DND-41 (cell line): ENCODE data around the gene GTF2F2.

Experiments
- ATAC-seq: fragments of 200-7000 bp; cut with Tn5 transposase; 3 replicates; pipeline ENCODE4 v1.9.1; 2021; ENCODE audit warnings: low read depth; ENCODE audit not compliant: insufficient read depth
- DNase-seq: peaks from one replicate; pipeline ENCODE4 v3.0.0-alpha.2; 2020
- H2AFZ ChIP-seq: 2 replicates; pipeline ENCODE4 v1.6.0; 2012; ENCODE audit warnings: low read depth, low read length
- H3K27ac ChIP-seq: 2 replicates; pipeline ENCODE4 v1.5.1; 2012; ENCODE audit warnings: low read length, inconsistent platforms
- H3K27me3 ChIP-seq: fragments of 200-600 bp; sonication (generic); 2 replicates; pipeline ENCODE4 v1.6.0; 2012; ENCODE audit warnings: low read length, mild to moderate bottlenecking, inconsistent platforms; ENCODE audit not compliant: insufficient read depth, poor library complexity
- H3K36me3 ChIP-seq: 2 replicates; pipeline ENCODE4 v1.5.1; 2012; ENCODE audit warnings: low read length, inconsistent platforms; ENCODE audit not compliant: insufficient read depth
- H3K4me1 ChIP-seq: 2 replicates; pipeline ENCODE4 v1.5.1; 2012; ENCODE audit warnings: mild to moderate bottlenecking, low read length; ENCODE audit not compliant: insufficient read depth
- H3K4me2 ChIP-seq: 2 replicates; pipeline ENCODE4 v1.6.0; 2012; ENCODE audit warnings: mild to moderate bottlenecking, moderate library complexity, low read length, inconsistent platforms; ENCODE audit not compliant: insufficient read depth
- H3K4me3 ChIP-seq, 2 experiments: fragments of 200-600 bp in 1 of 2; shearing (Covaris generic) in 1 of 2; 2 replicates each; pipeline ENCODE4 v1.5.1; 2012 to 2016; ENCODE audit warnings: inconsistent platforms in 2 of 2, low read length in 2 of 2, mild to moderate bottlenecking in 2 of 2, low read depth in 1 of 2, moderate library complexity in 1 of 2
- H3K79me2 ChIP-seq: 2 replicates; pipeline ENCODE4 v1.6.0; 2012; ENCODE audit warnings: low read length, inconsistent platforms; ENCODE audit not compliant: insufficient read depth
- H3K9ac ChIP-seq: 2 replicates; pipeline ENCODE4 v1.6.0; 2012; ENCODE audit warnings: low read depth, mild to moderate bottlenecking, inconsistent platforms, low read length, moderate library complexity
- H3K9me3 ChIP-seq: 2 replicates; pipeline ENCODE4 v1.5.1; 2012; ENCODE audit warnings: low read length, moderate library complexity, mild to moderate bottlenecking, inconsistent platforms; ENCODE audit not compliant: insufficient read depth, severe bottlenecking
- H4K20me1 ChIP-seq: 2 replicates; pipeline ENCODE4 v1.6.0; 2012; ENCODE audit warnings: low read length; ENCODE audit not compliant: insufficient read depth
- EZH2 ChIP-seq: IDR thresholded peaks from 3 replicates; pipeline ENCODE4 v1.6.1; 2012; ENCODE audit warnings: borderline replicate concordance, low read depth, mild to moderate bottlenecking, moderate library complexity, low read length, inconsistent platforms; ENCODE audit not compliant: severe bottlenecking
- TF ChIP-seq, protein P1 (sequence below): IDR thresholded peaks from 2 replicates; pipeline ENCODE4 v1.5.1; 2012; ENCODE audit warnings: borderline replicate concordance, low read length, moderate library complexity, mild to moderate bottlenecking; ENCODE audit not compliant: poor library complexity, severe bottlenecking; ENCODE audit errors: extremely low read depth

GTF2F2 gene

DNA sequence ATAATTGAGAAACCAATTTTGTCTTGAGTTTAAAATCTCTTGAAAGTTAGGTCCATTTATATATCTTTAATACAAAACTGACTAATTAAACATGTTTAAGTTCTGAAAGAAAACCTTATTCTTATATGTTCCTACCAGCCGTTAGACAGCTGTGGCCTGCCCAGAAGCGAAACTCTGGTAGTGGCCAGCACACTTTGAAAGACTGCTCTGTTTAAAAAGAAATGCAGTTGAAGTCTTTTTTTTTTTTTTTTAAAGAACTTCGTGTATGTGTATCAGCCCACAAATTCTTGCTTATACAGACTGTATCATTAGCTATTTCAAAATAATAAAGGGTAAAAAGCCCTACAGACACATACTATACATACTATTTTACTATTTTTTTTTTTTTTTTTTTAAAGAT, 46.5 kb downstream of the GTF2F2 start:
- H3K4me3 ChIP-seq, result no peak overlapping the region
- no peaks in the 10 kb centered on the region for H3K27me3 ChIP-seq
- no peak for DNase-seq
- no peaks in the 10 kb centered on the region for H3K9me3 ChIP-seq
- no peaks in the 10 kb centered on the region; the same call in 1 of the 2 replicates for H3K79me2 ChIP-seq
- no peak for ATAC-seq
- TF ChIP-seq, protein P1, sequence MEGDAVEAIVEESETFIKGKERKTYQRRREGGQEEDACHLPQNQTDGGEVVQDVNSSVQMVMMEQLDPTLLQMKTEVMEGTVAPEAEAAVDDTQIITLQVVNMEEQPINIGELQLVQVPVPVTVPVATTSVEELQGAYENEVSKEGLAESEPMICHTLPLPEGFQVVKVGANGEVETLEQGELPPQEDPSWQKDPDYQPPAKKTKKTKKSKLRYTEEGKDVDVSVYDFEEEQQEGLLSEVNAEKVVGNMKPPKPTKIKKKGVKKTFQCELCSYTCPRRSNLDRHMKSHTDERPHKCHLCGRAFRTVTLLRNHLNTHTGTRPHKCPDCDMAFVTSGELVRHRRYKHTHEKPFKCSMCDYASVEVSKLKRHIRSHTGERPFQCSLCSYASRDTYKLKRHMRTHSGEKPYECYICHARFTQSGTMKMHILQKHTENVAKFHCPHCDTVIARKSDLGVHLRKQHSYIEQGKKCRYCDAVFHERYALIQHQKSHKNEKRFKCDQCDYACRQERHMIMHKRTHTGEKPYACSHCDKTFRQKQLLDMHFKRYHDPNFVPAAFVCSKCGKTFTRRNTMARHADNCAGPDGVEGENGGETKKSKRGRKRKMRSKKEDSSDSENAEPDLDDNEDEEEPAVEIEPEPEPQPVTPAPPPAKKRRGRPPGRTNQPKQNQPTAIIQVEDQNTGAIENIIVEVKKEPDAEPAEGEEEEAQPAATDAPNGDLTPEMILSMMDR, result no peak
- TF ChIP-seq EZH2, result no peak
- no peak overlapping the region for H3K9ac ChIP-seq
- H3K4me1 ChIP-seq, result no peaks in the 10 kb centered on the region
- H3K27ac ChIP-seq, result no peak overlapping the region
- no peaks in the 10 kb centered on the region for H4K20me1 ChIP-seq
- no peak overlapping the region for H3K4me2 ChIP-seq
- H2AFZ ChIP-seq, result no peak overlapping the region
- peaks cover 3% of the 10 kb centered on the region; the same call in 1 of the 2 replicates for H3K36me3 ChIP-seq

- no peak overlapping the region for H3K27ac ChIP-seq
- H3K4me2 ChIP-seq, result no peak overlapping the region
- ATAC-seq (no peak), DNase-seq (no peak)
- H3K4me3 ChIP-seq, result no peak overlapping the region
- no peaks in the 10 kb centered on the region for H3K36me3 ChIP-seq
- H2AFZ ChIP-seq, result no peak overlapping the region
- no peaks in the 10 kb centered on the region for H3K27me3 ChIP-seq
- no peaks in the 10 kb centered on the region for H4K20me1 ChIP-seq
- no peak for TF ChIP-seq EZH2
- TF ChIP-seq, protein P1, result no peak
- no peaks in the 10 kb centered on the region for H3K9me3 ChIP-seq
- H3K4me1 ChIP-seq, result no peaks in the 10 kb centered on the region
- H3K79me2 ChIP-seq, result no peaks in the 10 kb centered on the region; the same call in 1 of the 2 replicates
- H3K9ac ChIP-seq, result no peak overlapping the region
Observed at GRCh38 chr13:45167611-45168554, 47.6 kb downstream of the GTF2F2 start.

- Histone ChIP-seq H3K4me3 (no peak overlapping the region), H3K79me2 (no peaks in the 10 kb centered on the region), H2AFZ (no peak overlapping the region), H3K4me2 (no peak overlapping the region), H3K36me3 (no peaks in the 10 kb centered on the region), H3K4me1 (no peaks in the 10 kb centered on the region), H3K27ac (no peak overlapping the region), H4K20me1 (no peaks in the 10 kb centered on the region), H3K9ac (no peak overlapping the region), H3K9me3 (no peaks in the 10 kb centered on the region), H3K27me3 (no peaks in the 10 kb centered on the region)
- no peak for TF ChIP-seq EZH2
- TF ChIP-seq, protein P1, result no peak
- DNase-seq (no peak), ATAC-seq (no peak)
Observed at GRCh38 chr13:45168555-45168930, 48.2 kb downstream of the GTF2F2 start.

GRCh38 chr13:45174478-45174877, 54.2 kb downstream of the GTF2F2 start:
- ATAC-seq (no peak), DNase-seq (no peak)

More at GRCh38 chr13:45174478-45174877, 54.2 kb downstream of the GTF2F2 start:
- H3K9me3 ChIP-seq, result no peaks in the 10 kb centered on the region
- H3K4me1 ChIP-seq, result no peaks in the 10 kb centered on the region
- no peaks in the 10 kb centered on the region for H3K36me3 ChIP-seq
- no peak overlapping the region for H3K9ac ChIP-seq
- no peaks in the 10 kb centered on the region for H4K20me1 ChIP-seq
- TF ChIP-seq, protein P1, result no peak
- TF ChIP-seq EZH2, result no peak
- H3K4me2 ChIP-seq, result no peak overlapping the region
- H3K27me3 ChIP-seq, result no peaks in the 10 kb centered on the region
- no peak overlapping the region for H3K27ac ChIP-seq
- no peak overlapping the region for H2AFZ ChIP-seq
- no peak overlapping the region for H3K4me3 ChIP-seq
- peaks cover 4% of the 10 kb centered on the region; the same call in 1 of the 2 replicates for H3K79me2 ChIP-seq
